IPS-18c (cell line): ENCODE data around the gene CCL21.

ENCODE experiments used
- H3K4me3 ChIP-seq: 2 replicates; pipeline ENCODE4 v1.7.0; 2013; ENCODE audit warnings: low read depth, mild to moderate bottlenecking, low read length, moderate library complexity; ENCODE audit not compliant: insufficient read depth
- H3K9me3 ChIP-seq: one replicate; pipeline ENCODE4 v1.6.1; 2013; ENCODE audit warnings: mild to moderate bottlenecking, low read length, moderate library complexity; ENCODE audit not compliant: control insufficient read depth, insufficient read depth

CCL21 gene

GRCh38 chr9:34686732-34687131 is 23.2 kb downstream of the CCL21 start:
- Histone ChIP-seq H3K9me3 (peaks cover 2% of the 10 kb centered on the region), H3K4me3 (no peak overlapping the region)

- Histone ChIP-seq H3K9me3 (peaks cover 2% of the 10 kb centered on the region), H3K4me3 (no peak overlapping the region)
These were observed 23.7 kb downstream of the CCL21 start for GRCh38 chr9:34686231-34686630.

GRCh38 chr9:34685591-34685990 is 24.3 kb downstream of the CCL21 start:
- peaks cover 2% of the 10 kb centered on the region for H3K9me3 ChIP-seq
- H3K4me3 ChIP-seq, result no peak overlapping the region

DNA sequence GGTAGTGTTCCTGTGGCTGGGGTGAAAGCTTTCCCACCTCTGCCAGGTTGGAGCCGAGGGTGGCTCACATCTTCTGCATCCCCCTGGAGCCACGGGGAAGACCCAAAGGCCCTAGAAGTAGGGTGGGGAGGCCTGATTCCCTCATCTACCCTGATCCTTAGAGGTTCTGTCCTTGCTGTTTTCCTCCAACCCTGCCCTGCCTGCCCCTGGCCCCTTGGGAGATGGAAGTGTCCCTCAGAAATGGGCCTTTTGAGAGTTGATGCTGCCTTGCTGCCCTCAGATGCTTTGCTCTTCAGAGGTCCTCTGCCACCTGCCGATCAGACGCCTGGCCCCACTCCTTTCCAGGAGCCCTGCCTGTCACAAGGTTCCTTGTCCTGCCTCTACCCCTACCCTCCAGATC is 25.1 kb downstream of the CCL21 start:
- Histone ChIP-seq H3K9me3 (peaks cover under 1% of the 10 kb centered on the region), H3K4me3 (no peak overlapping the region)

DNA sequence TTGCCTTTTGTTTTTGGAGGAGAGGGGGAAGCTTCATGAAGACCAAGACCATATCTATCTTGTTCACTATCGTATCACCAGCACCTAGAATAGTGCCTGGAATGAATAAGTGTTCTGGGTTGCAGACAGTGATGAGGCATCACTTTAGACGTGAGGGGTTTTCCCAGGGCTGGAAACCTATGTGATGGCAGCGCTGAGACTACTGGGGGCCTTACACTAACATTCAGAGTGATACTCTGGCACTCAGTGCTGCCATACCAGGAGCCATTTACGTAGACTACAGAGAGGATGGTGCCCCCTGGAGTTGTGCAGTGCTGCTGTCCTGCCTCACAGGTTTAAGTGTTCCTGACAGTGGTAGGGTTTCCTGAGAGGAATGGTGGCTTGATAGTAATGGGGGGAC is 25.8 kb downstream of the CCL21 start:
- Histone ChIP-seq H3K4me3 (no peak overlapping the region), H3K9me3 (no peaks in the 10 kb centered on the region)

- no peak overlapping the region for H3K4me3 ChIP-seq
- no peaks in the 10 kb centered on the region for H3K9me3 ChIP-seq
These were observed 34.1 kb downstream of the CCL21 start for GRCh38 chr9:34675869-34676268.

DNA sequence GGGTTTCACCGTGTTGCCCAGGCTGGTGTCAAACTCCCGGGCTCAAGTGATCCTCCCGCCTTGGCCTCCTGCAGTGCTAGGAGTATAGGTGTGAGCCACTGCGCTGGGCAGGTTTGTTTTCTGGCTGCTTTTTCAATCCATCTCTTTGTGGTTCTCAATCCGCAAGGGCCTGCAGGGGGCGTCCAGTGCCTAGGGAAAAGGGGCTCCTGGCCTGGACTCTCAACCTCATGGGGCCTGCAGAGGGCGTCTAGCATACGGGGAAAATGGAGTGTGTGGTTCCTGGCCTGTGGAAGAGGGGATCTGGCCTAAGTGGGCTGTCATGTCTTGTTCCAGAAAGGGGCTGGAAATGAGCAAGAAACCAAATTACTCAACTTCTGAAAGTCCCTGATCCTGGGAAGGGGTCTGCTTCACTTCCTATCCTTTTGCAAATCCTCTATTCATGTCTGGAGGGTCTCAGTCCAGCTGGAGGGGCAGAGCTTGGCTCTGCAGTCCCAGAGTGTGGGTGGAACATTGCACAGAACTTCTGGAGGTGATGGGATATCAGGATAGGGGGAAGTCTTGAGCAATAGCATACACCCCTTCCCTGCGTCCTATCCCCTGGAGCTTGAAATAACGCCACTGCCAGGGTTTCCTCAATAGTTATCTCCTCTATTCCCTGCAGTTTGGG is 34.8 kb downstream of the CCL21 start:
- H3K9me3 ChIP-seq, result no peaks in the 10 kb centered on the region
- H3K4me3 ChIP-seq, result no peak overlapping the region

GRCh38 chr9:34674440-34674839 is 35.5 kb downstream of the CCL21 start:
- H3K4me3 ChIP-seq, result no peak overlapping the region
- H3K9me3 ChIP-seq, result no peaks in the 10 kb centered on the region

DNA sequence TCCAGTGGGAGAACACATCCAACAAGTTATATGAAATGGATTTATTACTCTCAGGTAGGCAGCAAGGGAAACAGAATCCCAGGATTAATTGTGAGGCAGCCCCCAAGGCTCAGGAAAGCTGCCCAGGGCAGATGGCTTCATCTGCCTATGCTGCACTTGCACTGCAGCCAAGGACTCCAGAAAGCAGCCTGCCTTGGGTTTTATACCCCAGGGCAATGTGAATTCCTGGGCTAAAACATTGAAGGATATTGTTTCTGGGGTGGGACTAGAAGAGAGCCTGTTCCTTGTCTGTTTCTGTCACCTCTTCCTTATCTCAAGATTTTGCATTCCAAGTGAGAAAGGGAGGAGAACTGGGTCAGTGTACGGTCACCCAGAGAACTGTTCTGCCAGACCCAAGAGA is 38.6 kb downstream of the CCL21 start:
- Histone ChIP-seq H3K9me3 (no peaks in the 10 kb centered on the region), H3K4me3 (no peak overlapping the region)

DNA sequence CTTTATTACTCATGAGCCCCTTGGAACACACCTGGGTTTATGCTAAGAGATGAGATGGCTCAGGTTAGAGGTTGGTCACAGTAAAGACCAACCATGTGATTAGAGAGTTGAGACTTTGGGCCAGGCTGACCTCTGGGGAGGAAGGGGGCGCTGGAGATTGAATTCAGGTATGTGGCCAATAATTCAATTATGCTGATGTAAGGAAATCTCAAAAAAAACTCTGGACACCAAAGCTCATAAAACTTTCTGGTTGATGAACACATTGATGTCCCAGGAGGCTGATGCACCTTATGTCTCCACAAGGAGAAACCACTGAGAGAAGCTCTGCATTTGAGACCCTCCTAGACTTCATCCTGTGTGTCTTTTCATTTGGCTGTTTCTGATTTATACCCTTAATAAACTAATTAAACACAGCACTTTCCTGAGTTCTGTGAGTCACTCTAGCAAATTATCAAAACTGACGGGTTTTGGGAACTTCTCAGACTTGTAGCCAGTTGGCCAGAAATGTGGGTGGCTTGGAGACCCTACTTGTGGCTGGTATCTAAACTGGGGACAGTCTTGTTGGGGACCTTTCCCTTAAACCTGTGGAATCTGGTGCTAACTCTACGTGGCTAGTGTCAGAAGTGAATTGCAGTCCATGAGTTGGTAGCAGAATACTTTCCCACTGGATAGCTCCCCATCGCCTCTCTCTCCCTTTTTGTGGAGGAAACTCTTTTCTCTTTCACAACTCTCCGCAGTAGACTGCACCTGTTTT is 40.0 kb downstream of the CCL21 start:
- H3K4me3 ChIP-seq, result no peak overlapping the region
- H3K9me3 ChIP-seq, result peaks cover 2% of the 10 kb centered on the region

- peaks cover 2% of the 10 kb centered on the region for H3K9me3 ChIP-seq
- H3K4me3 ChIP-seq, result peak overlapping the region; percentile 85
These were observed 44.3 kb downstream of the CCL21 start for GRCh38 chr9:34665381-34666250.

DNA sequence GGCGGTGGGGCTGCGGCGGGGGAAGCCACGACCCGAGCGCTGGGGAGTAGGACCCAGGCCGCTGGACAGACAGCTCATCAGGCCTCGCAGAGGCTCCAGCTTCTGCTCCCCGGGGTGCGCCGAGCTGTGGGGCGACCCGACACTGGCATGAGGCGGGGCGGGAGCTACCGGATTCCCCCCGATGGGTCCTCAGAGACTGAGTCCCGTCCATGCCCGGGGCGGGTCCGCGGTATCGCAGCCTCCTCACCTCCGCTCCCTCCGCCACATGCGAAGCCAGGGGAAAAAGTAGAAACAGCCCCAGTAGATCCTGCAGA is 44.9 kb downstream of the CCL21 start:
- Histone ChIP-seq H3K9me3 (peaks cover 2% of the 10 kb centered on the region), H3K4me3 (peak overlapping the region; percentile 75)

DNA sequence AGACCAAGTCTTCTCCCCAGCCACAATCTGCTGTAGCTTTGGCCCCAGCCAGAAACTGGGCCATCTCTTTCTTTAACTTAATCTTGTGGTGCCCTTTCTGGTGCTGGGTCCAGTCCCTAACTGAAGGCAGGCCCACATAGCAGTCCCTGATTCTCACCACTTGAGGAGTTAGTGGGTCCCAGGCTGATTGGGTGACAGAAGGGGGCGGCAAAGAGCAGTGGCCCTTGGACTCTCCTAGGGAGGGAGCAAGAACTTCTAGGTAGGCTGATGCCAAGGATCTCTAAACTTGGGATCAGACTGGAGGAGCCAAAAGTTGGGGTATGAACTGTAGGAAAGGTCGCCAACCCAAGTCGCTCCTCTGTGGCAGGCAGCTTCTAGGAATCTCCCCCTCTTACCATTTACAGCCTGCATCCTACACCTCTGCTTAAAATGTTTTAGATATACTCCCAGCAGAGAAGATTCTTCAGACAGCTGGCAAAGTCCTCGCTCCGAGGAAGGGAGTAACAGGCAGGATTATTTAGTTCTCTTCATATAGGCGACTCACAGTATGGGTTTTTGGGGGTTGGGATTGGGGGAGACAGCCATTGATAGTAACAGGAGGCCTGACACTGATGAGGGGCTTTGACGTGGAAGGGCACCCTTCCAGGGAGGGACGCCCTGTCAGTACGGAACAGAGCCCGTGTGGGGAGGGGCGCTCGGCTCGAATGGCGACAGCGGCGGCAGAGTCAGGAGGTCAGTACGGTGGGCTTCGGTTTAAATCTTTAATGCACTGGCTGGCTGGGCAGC is 45.5 kb downstream of the CCL21 start:
- H3K9me3 ChIP-seq, result peaks cover 2% of the 10 kb centered on the region
- H3K4me3 ChIP-seq, result peak overlapping the region; percentile 75

GRCh38 chr9:34663303-34663605 is 46.7 kb downstream of the CCL21 start:
- H3K9me3 ChIP-seq, result peaks cover 2% of the 10 kb centered on the region
- H3K4me3 ChIP-seq, result no peak overlapping the region

GRCh38 chr9:34662526-34663302 is 47.2 kb downstream of the CCL21 start, which contains the start of gene CCL27:
Gene CCL27, minus strand, starts transcription at chr9:34662657. Its CDS starts 24 bp downstream, at chr9:34662633.
- Histone ChIP-seq H3K9me3 (peaks cover 2% of the 10 kb centered on the region), H3K4me3 (no peak within 1 kb of the TSS)

GRCh38 chr9:34659592-34660253 is 50.2 kb downstream of the CCL21 start:
- Histone ChIP-seq H3K9me3 (no peaks in the 10 kb centered on the region), H3K4me3 (no peak overlapping the region)
